Keratinocyte (primary cell): ENCODE measurements around the gene AP3D1. TPM values are rescaled to one million over a fixed set of nuclear protein-coding genes. Genes with fewer than 3 reads are reported as not detected.

Experiments
- DNase-seq: peaks from one replicate; pipeline ENCODE4 v3.0.0-alpha.2; 2011; ENCODE audit warnings: low read depth, missing footprints, low spot score
- FAIRE-seq: peaks from 2 replicates; lab custom pipeline; 2011; peaks lifted over from hg19 to GRCh38; lab: Jason Lieb, UNC
- H2AFZ ChIP-seq: 2 replicates; pipeline ENCODE4 v1.6.0; 2012; ENCODE audit warnings: low read length, control low read depth, inconsistent platforms; ENCODE audit not compliant: control insufficient read depth
- H3K27ac ChIP-seq: 2 replicates; pipeline ENCODE4 v1.5.1; 2011; ENCODE audit warnings: low read length; ENCODE audit not compliant: control insufficient read depth, insufficient read depth
- H3K27me3 ChIP-seq: 3 replicates; pipeline ENCODE4 v1.6.0; 2011; ENCODE audit warnings: low read length; ENCODE audit not compliant: control insufficient read depth, insufficient read depth; ENCODE audit errors: extremely low read depth
- H3K36me3 ChIP-seq, 2 experiments: 2 replicates in 1 of 2; 3 replicates in 1 of 2; pipeline ENCODE4 v1.5.1; 2011; ENCODE audit warnings: low read length in 2 of 2, mild to moderate bottlenecking in 1 of 2; ENCODE audit not compliant: control insufficient read depth in 2 of 2, insufficient read depth in 2 of 2; ENCODE audit errors: extremely low read depth in 1 of 2
- H3K4me1 ChIP-seq: 3 replicates; pipeline ENCODE4 v1.5.1; 2011; ENCODE audit warnings: low read length; ENCODE audit not compliant: control insufficient read depth, insufficient read depth; ENCODE audit errors: extremely low read depth
- H3K4me2 ChIP-seq: 3 replicates; pipeline ENCODE4 v1.6.0; 2011; ENCODE audit warnings: low read depth, low read length; ENCODE audit not compliant: control insufficient read depth, insufficient read depth; ENCODE audit errors: extremely low read depth
- H3K4me3 ChIP-seq, 3 experiments: fragments of 200-600 bp in 1 of 3; sonication (generic) in 1 of 3; 2 replicates in 2 of 3; 3 replicates in 1 of 3; pipeline ENCODE4 v1.5.1; 2011 to 2016; ENCODE audit warnings: low read length in 3 of 3, mild to moderate bottlenecking in 3 of 3, control low read depth in 2 of 3, inconsistent platforms in 1 of 3, low read depth in 1 of 3, mixed read lengths in 1 of 3, mixed run types in 1 of 3, moderate library complexity in 1 of 3; ENCODE audit not compliant: control insufficient read depth in 2 of 3, insufficient read depth in 2 of 3; ENCODE audit errors: extremely low read depth in 1 of 3
- H3K79me2 ChIP-seq: 2 replicates; pipeline ENCODE4 v1.6.0; 2012; ENCODE audit warnings: low read length; ENCODE audit not compliant: control insufficient read depth, insufficient read depth
- H3K9ac ChIP-seq: 3 replicates; pipeline ENCODE4 v1.6.0; 2011; ENCODE audit warnings: low read length; ENCODE audit not compliant: control insufficient read depth, insufficient read depth; ENCODE audit errors: extremely low read depth
- H3K9me1 ChIP-seq: 3 replicates; pipeline ENCODE4 v1.6.0; 2011; ENCODE audit warnings: low read length; ENCODE audit not compliant: control insufficient read depth, insufficient read depth; ENCODE audit errors: extremely low read depth
- H3K9me3 ChIP-seq: 2 replicates; pipeline ENCODE4 v1.5.1; 2012; ENCODE audit warnings: low read depth, low read length; ENCODE audit not compliant: control insufficient read depth
- H4K20me1 ChIP-seq: 3 replicates; pipeline ENCODE4 v1.6.0; 2011; ENCODE audit warnings: low read length; ENCODE audit not compliant: control insufficient read depth, insufficient read depth; ENCODE audit errors: extremely low read depth
- EZH2 ChIP-seq: IDR thresholded peaks from one replicate; pipeline ENCODE4 v1.6.1; 2012; ENCODE audit warnings: inconsistent platforms, mild to moderate bottlenecking, low read length, moderate library complexity
- dilution Hi-C: fragments of 300-500 bp; cut with MboI; formaldehyde crosslinking; loops from one replicate; pipeline ENCODE4 v1.7.0; 2020; ENCODE audit warnings: low sequenced_read_pairs; ENCODE audit not compliant: extremely low pct_ligation_motif_present
- polyA plus RNA-seq, 5 experiments: library from polyadenylated mRNA; depleted of rRNA in 3 of 5; stranded (reverse) in 3 of 5; stranded (forward) in 1 of 5; unstranded in 1 of 5; fragments of >200 nt; gene quantifications; 1 replicate in 1 of 5; 2 replicates in 3 of 5; 3 replicates in 1 of 5; pipeline versions ENCODE4 v1.2.1 to v1.2.3, GENCODE V29; 2011 to 2012; ENCODE audit warnings: missing spikeins in 2 of 5, low read depth in 1 of 5, low replicate concordance in 1 of 5
- TF ChIP-seq, protein P1 (sequence below), 3 experiments: IDR thresholded peaks in 1 of 3; conservative IDR thresholded peaks in 1 of 3; optimal IDR thresholded peaks in 1 of 3; 2 replicates in 2 of 3; 3 replicates in 1 of 3; pipeline versions ENCODE3 to v1.5.1; 2011; ENCODE audit warnings: low read length in 3 of 3, mild to moderate bottlenecking in 3 of 3, moderate library complexity in 2 of 3, control low read depth in 1 of 3, inconsistent platforms in 1 of 3; ENCODE audit not compliant: insufficient read depth in 2 of 3; ENCODE audit errors: extremely low read depth in 1 of 3

The AP3D1 gene
- polyA plus RNA-seq, 1 donor (not counting 4 experiments of a cell fraction or from before 2014, with no cell fraction given): 56.1 TPM

DNA sequence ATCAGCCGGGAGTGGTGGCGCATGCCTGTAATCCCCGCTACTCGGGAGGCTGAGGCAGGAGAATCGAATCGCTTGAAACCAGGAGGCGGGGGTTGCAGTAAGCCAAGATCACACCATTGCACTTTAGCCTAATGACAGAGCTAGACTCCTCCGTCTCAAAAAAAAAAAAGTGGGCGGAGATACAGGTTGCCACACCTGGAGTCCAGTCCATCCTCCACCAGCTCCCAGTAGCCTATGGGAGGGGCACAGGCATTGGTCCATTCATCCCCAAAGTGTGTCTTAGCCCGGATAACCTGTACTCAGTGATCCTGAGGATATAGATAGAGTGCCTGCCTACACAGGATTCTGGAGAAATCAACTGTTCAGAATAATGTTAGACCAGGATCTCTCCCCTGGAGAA, 9.0 kb upstream of the AP3D1 start:
- no peaks in the 10 kb centered on the region for H3K27me3 ChIP-seq
- dilution Hi-C loops: no loop called here
- H3K9me1 ChIP-seq: no peaks in the 10 kb centered on the region
- no peak overlapping the region for H2AFZ ChIP-seq
- H3K36me3 ChIP-seq: no peaks in the 10 kb centered on the region
- H3K9ac ChIP-seq: no peak overlapping the region
- H3K27ac ChIP-seq: no peak overlapping the region
- H3K4me1 ChIP-seq: no peaks in the 10 kb centered on the region
- no peaks in the 10 kb centered on the region for H4K20me1 ChIP-seq
- H3K4me2 ChIP-seq: no peak overlapping the region
- TF ChIP-seq, protein P1, sequence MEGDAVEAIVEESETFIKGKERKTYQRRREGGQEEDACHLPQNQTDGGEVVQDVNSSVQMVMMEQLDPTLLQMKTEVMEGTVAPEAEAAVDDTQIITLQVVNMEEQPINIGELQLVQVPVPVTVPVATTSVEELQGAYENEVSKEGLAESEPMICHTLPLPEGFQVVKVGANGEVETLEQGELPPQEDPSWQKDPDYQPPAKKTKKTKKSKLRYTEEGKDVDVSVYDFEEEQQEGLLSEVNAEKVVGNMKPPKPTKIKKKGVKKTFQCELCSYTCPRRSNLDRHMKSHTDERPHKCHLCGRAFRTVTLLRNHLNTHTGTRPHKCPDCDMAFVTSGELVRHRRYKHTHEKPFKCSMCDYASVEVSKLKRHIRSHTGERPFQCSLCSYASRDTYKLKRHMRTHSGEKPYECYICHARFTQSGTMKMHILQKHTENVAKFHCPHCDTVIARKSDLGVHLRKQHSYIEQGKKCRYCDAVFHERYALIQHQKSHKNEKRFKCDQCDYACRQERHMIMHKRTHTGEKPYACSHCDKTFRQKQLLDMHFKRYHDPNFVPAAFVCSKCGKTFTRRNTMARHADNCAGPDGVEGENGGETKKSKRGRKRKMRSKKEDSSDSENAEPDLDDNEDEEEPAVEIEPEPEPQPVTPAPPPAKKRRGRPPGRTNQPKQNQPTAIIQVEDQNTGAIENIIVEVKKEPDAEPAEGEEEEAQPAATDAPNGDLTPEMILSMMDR (optimal IDR thresholded peaks at IDR 0.05 in 1 of 3, IDR thresholded peaks at IDR 0.05 in 1 of 3, conservative IDR thresholded peaks at IDR 0.05 in 1 of 3; ENCODE audit: extremely low read depth in 1 of 3, insufficient read depth in 2 of 3, low read length in 3 of 3): no peak
- no peak for TF ChIP-seq EZH2
- no peaks in the 10 kb centered on the region for H3K9me3 ChIP-seq
- FAIRE-seq (no peak), DNase-seq (no peak)
- H3K79me2 ChIP-seq: peaks cover 12% of the 10 kb centered on the region
- H3K4me3 ChIP-seq: no peak overlapping the region

DNA sequence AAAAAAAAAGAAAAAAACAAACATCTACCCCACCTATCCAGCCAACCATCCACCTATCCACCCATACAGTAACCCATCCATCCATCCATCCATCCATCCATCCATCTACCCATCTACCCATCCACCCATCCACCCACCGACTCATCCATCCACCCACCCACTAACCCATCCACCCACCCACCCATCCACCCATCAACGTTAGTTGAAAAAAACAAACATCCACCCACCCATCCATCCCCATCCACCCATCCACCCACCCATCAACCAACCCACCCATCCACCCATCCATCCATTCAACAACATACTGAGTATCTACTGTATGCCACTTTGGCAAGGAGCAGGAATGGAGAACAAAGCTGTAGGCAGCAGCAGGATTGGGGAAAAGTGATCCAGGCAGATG, 6.1 kb upstream of the AP3D1 start:
- Histone ChIP-seq H3K79me2 (no peaks in the 10 kb centered on the region), H3K36me3 (no peaks in the 10 kb centered on the region), H3K27me3 (no peaks in the 10 kb centered on the region), H3K4me2 (no peak overlapping the region), H2AFZ (no peak overlapping the region), H3K4me1 (peaks cover 9% of the 10 kb centered on the region), H3K9me3 (no peaks in the 10 kb centered on the region), H3K4me3 (no peak overlapping the region), H3K9ac (no peak overlapping the region), H3K9me1 (no peaks in the 10 kb centered on the region), H4K20me1 (no peaks in the 10 kb centered on the region), H3K27ac (no peak overlapping the region)
- DNase-seq (no peak), FAIRE-seq (no peak)
- dilution Hi-C loops: no loop called here
- TF ChIP-seq, protein P1 (optimal IDR thresholded peaks at IDR 0.05 in 1 of 3, IDR thresholded peaks at IDR 0.05 in 1 of 3, conservative IDR thresholded peaks at IDR 0.05 in 1 of 3; ENCODE audit: extremely low read depth in 1 of 3, insufficient read depth in 2 of 3, low read length in 3 of 3): no peak
- no peak for TF ChIP-seq EZH2
